HepG2 (cell line): ENCODE measurements around the gene GPR89B. TPM values are rescaled to one million over a fixed set of nuclear protein-coding genes. Genes with fewer than 3 reads are reported as not detected.

Experiments
- ARID5B ChIP-seq: IDR thresholded peaks from 2 replicates; pipeline ENCODE4 v1.4.0; 2020; ENCODE audit warnings: mild to moderate bottlenecking, missing genetic modification reagents
- BCLAF1 ChIP-seq: fragments of 450-650 bp; IDR thresholded peaks from 2 replicates; pipeline ENCODE4 v1.6.1; 2017; ENCODE audit warnings: mild to moderate bottlenecking
- CERS6 ChIP-seq: sonication (generic); formaldehyde crosslinking; IDR thresholded peaks from 2 replicates; pipeline ENCODE4 v1.5.0; 2020; ENCODE audit warnings: missing genetic modification reagents
- DMTF1 ChIP-seq: sonication (generic); formaldehyde crosslinking; IDR thresholded peaks from 2 replicates; pipeline ENCODE4 v1.4.0; 2020; ENCODE audit warnings: mild to moderate bottlenecking, missing genetic modification reagents
- FOSL2 ChIP-seq: sonication (generic); formaldehyde crosslinking; IDR thresholded peaks from 2 replicates; pipeline ENCODE4 v1.4.0; 2020; ENCODE audit warnings: missing genetic modification reagents
- KLF16 ChIP-seq, 2 experiments: sonication (generic) in 1 of 2; formaldehyde crosslinking in 1 of 2; IDR thresholded peaks; 2 replicates each; pipeline versions ENCODE4 v1.6.1 to v1.8.0; 2016 to 2023; ENCODE audit warnings: missing genetic modification reagents in 2 of 2, missing compliant biosample characterization in 1 of 2
- MBNL3 ChIP-seq: fragments of 250-450 bp; sonication (Bioruptor Pico); conservative IDR thresholded peaks from 2 replicates; pipeline ENCODE4 v1.8.0; 2022; ENCODE audit warnings: mild to moderate bottlenecking, inconsistent platforms
- MLX ChIP-seq: IDR thresholded peaks from 2 replicates; pipeline ENCODE4 v1.6.1; 2016
- PAWR ChIP-seq: sonication (generic); formaldehyde crosslinking; IDR thresholded peaks from 2 replicates; pipeline ENCODE4 v1.4.0; 2020; ENCODE audit warnings: missing genetic modification reagents, mild to moderate bottlenecking, borderline replicate concordance
- SALL1 ChIP-seq: sonication (generic); formaldehyde crosslinking; IDR thresholded peaks from 2 replicates; pipeline ENCODE4 v1.8.0; 2022; ENCODE audit warnings: mild to moderate bottlenecking, missing genetic modification reagents
- SMC3 ChIP-seq: IDR thresholded peaks from 2 replicates; pipeline ENCODE4 v1.6.1; 2011; ENCODE audit warnings: low read length, improper control_type of control experiment
- SPEN ChIP-seq: sonication (generic); formaldehyde crosslinking; IDR thresholded peaks from 2 replicates; pipeline ENCODE4 v1.5.1; 2020; ENCODE audit warnings: low read depth, mild to moderate bottlenecking, missing genetic modification reagents
- TMF1 ChIP-seq: sonication (generic); formaldehyde crosslinking; IDR thresholded peaks from 2 replicates; pipeline ENCODE4 v1.8.1; 2022; ENCODE audit warnings: low read depth, missing genetic modification reagents
- ZIK1 ChIP-seq: sonication (generic); formaldehyde crosslinking; IDR thresholded peaks from 2 replicates; pipeline ENCODE4 v1.5.0; 2020; ENCODE audit warnings: mild to moderate bottlenecking, low read depth, missing genetic modification reagents, borderline replicate concordance
- ZNF326 ChIP-seq: sonication (generic); formaldehyde crosslinking; IDR thresholded peaks from 2 replicates; pipeline ENCODE4 v1.4.0; 2020; ENCODE audit warnings: missing genetic modification reagents, borderline replicate concordance
- ZNF354B ChIP-seq: sonication (generic); formaldehyde crosslinking; IDR thresholded peaks from 2 replicates; pipeline ENCODE4 v1.8.0; 2022; ENCODE audit warnings: mild to moderate bottlenecking, missing genetic modification reagents
- ZNF619 ChIP-seq: sonication (generic); formaldehyde crosslinking; IDR thresholded peaks from 2 replicates; pipeline ENCODE4 v1.4.0; 2020; ENCODE audit warnings: mild to moderate bottlenecking, missing genetic modification reagents
- ZNF850 ChIP-seq: sonication (generic); formaldehyde crosslinking; conservative IDR thresholded peaks from 2 replicates; pipeline ENCODE4 v1.9.0; 2021; ENCODE audit warnings: mild to moderate bottlenecking, missing genetic modification reagents
- ZSCAN20 ChIP-seq: sonication (generic); formaldehyde crosslinking; IDR thresholded peaks from 2 replicates; pipeline ENCODE4 v1.4.0; 2020; ENCODE audit warnings: missing genetic modification reagents, mild to moderate bottlenecking, borderline replicate concordance
- polyA plus RNA-seq, 8 experiments: library from polyadenylated mRNA; depleted of rRNA in 3 of 8; stranded (reverse) in 7 of 8; unstranded in 1 of 8; fragments of >200 nt; fragmentation: Illumina TruSeq in 4 of 8; extraction: Trizol in 4 of 8; gene quantifications; 2 replicates each; pipeline versions ENCODE4 v1.2.1 to v1.2.3, GENCODE V29; 2011 to 2016; ENCODE audit warnings: low read depth in 4 of 8, missing spikeins in 1 of 8, mixed read lengths in 1 of 8; ENCODE audit not compliant: insufficient read depth in 1 of 8
- total RNA-seq, 5 experiments: library from RNA; depleted of rRNA; stranded (reverse); fragments of >200 nt; fragmentation: Illumina TruSeq; extraction: Trizol; gene quantifications; 2 replicates each; pipeline ENCODE4 v1.2.3, GENCODE V29; 2016; ENCODE audit warnings: low read depth in 1 of 5

Gene GPR89B
- total and polyA plus RNA-seq, 2 of the 13 experiments (the other 11 are each of a cell fraction or from before 2014, with no cell fraction given): 12.2 to 20.1 TPM

- TF ChIP-seq PAWR: no peak
- no peak for TF ChIP-seq SPEN
- no peak for TF ChIP-seq ZNF326 (CRISPR knock-in tag)
- no peak for TF ChIP-seq ZNF619 (CRISPR knock-in tag)
- TF ChIP-seq ZSCAN20 (CRISPR knock-in tag): no peak
- no peak for TF ChIP-seq CERS6 (CRISPR knock-in tag)
- no peak for TF ChIP-seq BCLAF1
- TF ChIP-seq FOSL2: 0 out of 2 replicates have a peak, but pooled peaks have one; percentile 27
- TF ChIP-seq ZNF850 (CRISPR knock-in tag): no peak
- TF ChIP-seq ARID5B (CRISPR knock-in tag): 0 out of 2 replicates have a peak, but pooled peaks have one; percentile 26
- no peak for TF ChIP-seq ZNF354B (CRISPR knock-in tag)
- TF ChIP-seq ZIK1: no peak
- TF ChIP-seq MLX: no peak
- TF ChIP-seq SALL1 (CRISPR knock-in tag): peak; percentile 16; the same call in 1 of the 2 replicates
- no peak for TF ChIP-seq TMF1
- no peak for TF ChIP-seq DMTF1
- 0 out of 4 replicates have a peak, but pooled peaks of 1 of the 2 experiments have one; percentile 21 for TF ChIP-seq KLF16 (CRISPR knock-in tag; IDR thresholded peaks at IDR 0.05)
- peak; percentile 81 for TF ChIP-seq SMC3
- TF ChIP-seq MBNL3: no peak
These were observed 37.9 kb upstream of the GPR89B start (continued) for GRCh38 chr1:147890177-147890790.
